Mesendoderm (in vitro differentiated cells): ENCODE measurements around the gene BTRC.

Experiments
- DNase-seq: peaks from one replicate; pipeline ENCODE4 v3.0.0; 2013
- H2AK5ac ChIP-seq: 2 replicates; pipeline ENCODE4 v1.6.1; 2013; ENCODE audit warnings: low read length, inconsistent platforms
- H2BK120ac ChIP-seq: 2 replicates; pipeline ENCODE4 v1.6.1; 2013; ENCODE audit warnings: low read depth, mild to moderate bottlenecking, low read length, moderate library complexity, mixed read lengths
- H2BK15ac ChIP-seq: replicated peaks from 2 replicates; pipeline ENCODE4 v1.6.1; 2013; ENCODE audit warnings: low read depth, mild to moderate bottlenecking, moderate library complexity
- H2BK5ac ChIP-seq: 2 replicates; pipeline ENCODE4 v1.6.1; 2013; ENCODE audit warnings: low read length, inconsistent platforms
- H3K18ac ChIP-seq: 2 replicates; pipeline ENCODE4 v1.6.1; 2013; ENCODE audit warnings: mild to moderate bottlenecking, low read length, mixed read lengths
- H3K23ac ChIP-seq: one replicate; pipeline ENCODE4 v1.6.1; 2013; ENCODE audit warnings: low read length
- H3K27ac ChIP-seq: 2 replicates; pipeline ENCODE4 v1.5.1; 2013; ENCODE audit warnings: low read depth, mild to moderate bottlenecking, inconsistent platforms, low read length, moderate library complexity
- H3K27me3 ChIP-seq: 2 replicates; pipeline ENCODE4 v1.6.1; 2013; ENCODE audit warnings: low read length, control low read depth, mild to moderate bottlenecking, inconsistent platforms; ENCODE audit not compliant: insufficient read depth, poor library complexity
- H3K36me3 ChIP-seq: 2 replicates; pipeline ENCODE4 v1.6.1; 2013; ENCODE audit warnings: low read length, inconsistent platforms; ENCODE audit not compliant: control insufficient read depth, insufficient read depth
- H3K4ac ChIP-seq: one replicate; pipeline ENCODE4 v1.6.1; 2013; ENCODE audit warnings: low read depth, mild to moderate bottlenecking, low read length, moderate library complexity
- H3K4me1 ChIP-seq: 2 replicates; pipeline ENCODE4 v1.6.1; 2013; ENCODE audit warnings: low read depth, low read length, inconsistent platforms; ENCODE audit not compliant: control insufficient read depth
- H3K4me2 ChIP-seq: 2 replicates; pipeline ENCODE4 v1.6.1; 2013; ENCODE audit warnings: low read length
- H3K4me3 ChIP-seq: 2 replicates; pipeline ENCODE4 v1.5.1; 2013; ENCODE audit warnings: mild to moderate bottlenecking, low read length
- H3K56ac ChIP-seq: one replicate; pipeline ENCODE4 v1.6.1; 2013; ENCODE audit warnings: low read length
- H3K79me1 ChIP-seq: 2 replicates; pipeline ENCODE4 v1.6.1; 2013; ENCODE audit warnings: low read length, inconsistent platforms
- H3K79me2 ChIP-seq: 2 replicates; pipeline ENCODE4 v1.6.1; 2013; ENCODE audit warnings: mild to moderate bottlenecking, low read length; ENCODE audit not compliant: control insufficient read depth, insufficient read depth
- H3K9ac ChIP-seq: 2 replicates; pipeline ENCODE4 v1.6.1; 2013; ENCODE audit warnings: low read length, inconsistent platforms
- H4K5ac ChIP-seq: one replicate; pipeline ENCODE4 v1.6.1; 2013; ENCODE audit warnings: low read length
- H4K8ac ChIP-seq: one replicate; pipeline ENCODE4 v1.6.1; 2013; ENCODE audit warnings: low read depth, mild to moderate bottlenecking, control low read depth, low read length, moderate library complexity
- WGBS: extraction: QIAGEN DNeasy Blood & Tissue Kit; methylation state at CpG from one replicate; pipeline ENCODE4 v1.1.7; 2013; ENCODE audit warnings: low lambda C conversion rate, missing lambda C conversion rate; ENCODE audit not compliant: insufficient coverage; ENCODE audit errors: extremely low coverage; 5-methylcytosine and 5-hydroxymethylcytosine counted together

The BTRC gene

DNA sequence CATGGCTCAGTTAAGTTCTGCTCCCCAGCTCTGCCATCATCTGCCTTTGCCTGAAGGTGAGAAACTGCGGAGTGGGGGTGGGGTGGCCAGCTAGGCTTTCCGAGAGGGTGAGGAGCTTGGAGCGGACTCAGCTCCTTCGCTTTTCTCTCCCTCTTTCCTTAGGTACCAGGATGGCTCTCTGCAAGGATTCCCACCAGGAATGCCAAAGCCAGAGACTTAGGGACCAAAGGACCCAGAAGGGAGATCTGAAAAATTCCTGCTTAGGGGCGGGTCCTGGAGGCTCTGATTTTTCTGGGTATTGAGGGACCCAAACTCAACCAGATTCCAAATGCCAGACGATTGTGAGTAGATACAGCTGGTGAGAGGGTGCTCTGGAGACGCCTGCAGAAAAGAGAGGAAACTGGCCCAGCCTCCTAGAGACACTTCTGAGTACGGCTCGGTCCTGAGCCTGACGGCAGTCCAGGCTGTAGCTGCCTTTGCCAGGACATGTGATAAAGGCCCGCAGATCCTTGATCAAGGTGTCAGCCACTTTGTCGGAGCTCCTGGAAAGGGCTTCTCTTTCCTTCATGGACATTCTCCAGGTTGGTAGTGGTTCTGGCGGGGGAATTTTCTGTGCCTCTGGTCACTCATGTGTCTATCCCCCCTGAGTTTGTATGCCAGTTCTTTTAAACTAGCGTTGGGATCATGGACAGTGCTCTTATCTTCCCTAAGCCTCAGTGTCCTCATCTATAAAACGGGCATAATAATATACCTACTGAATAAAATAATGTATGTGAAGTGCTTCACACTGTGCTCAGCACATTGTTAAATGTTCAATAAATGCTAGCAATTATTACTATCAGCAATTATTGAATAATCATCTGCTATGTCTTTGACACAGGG, 42.5 kb upstream of the BTRC start:
- WGBS: no CpG with 5 or more reads among the region's 15 CpGs
- no peak overlapping the region for H2BK5ac ChIP-seq
- H3K23ac ChIP-seq: no peak overlapping the region
- peak overlapping the region; percentile 79 for H3K56ac ChIP-seq
- H3K79me1 ChIP-seq: no peaks in the 10 kb centered on the region
- peak overlapping the region; percentile 36 for H3K9ac ChIP-seq
- peak overlapping the region; percentile 44 for H3K4me2 ChIP-seq
- peaks cover 2% of the 10 kb centered on the region for H3K4me1 ChIP-seq
- H3K27me3 ChIP-seq: no peaks in the 10 kb centered on the region
- H4K8ac ChIP-seq: no peak overlapping the region
- H3K18ac ChIP-seq: no peak overlapping the region
- H3K27ac ChIP-seq: no peak overlapping the region
- H2BK15ac ChIP-seq: no peak overlapping the region
- H3K79me2 ChIP-seq: no peaks in the 10 kb centered on the region
- no peak overlapping the region for H2AK5ac ChIP-seq
- H4K5ac ChIP-seq: no peak overlapping the region
- H2BK120ac ChIP-seq: no peak overlapping the region
- H3K4me3 ChIP-seq: no peak overlapping the region
- no peak overlapping the region for H3K4ac ChIP-seq
- no peaks in the 10 kb centered on the region for H3K36me3 ChIP-seq
- peak; percentile 89 for DNase-seq

DNA sequence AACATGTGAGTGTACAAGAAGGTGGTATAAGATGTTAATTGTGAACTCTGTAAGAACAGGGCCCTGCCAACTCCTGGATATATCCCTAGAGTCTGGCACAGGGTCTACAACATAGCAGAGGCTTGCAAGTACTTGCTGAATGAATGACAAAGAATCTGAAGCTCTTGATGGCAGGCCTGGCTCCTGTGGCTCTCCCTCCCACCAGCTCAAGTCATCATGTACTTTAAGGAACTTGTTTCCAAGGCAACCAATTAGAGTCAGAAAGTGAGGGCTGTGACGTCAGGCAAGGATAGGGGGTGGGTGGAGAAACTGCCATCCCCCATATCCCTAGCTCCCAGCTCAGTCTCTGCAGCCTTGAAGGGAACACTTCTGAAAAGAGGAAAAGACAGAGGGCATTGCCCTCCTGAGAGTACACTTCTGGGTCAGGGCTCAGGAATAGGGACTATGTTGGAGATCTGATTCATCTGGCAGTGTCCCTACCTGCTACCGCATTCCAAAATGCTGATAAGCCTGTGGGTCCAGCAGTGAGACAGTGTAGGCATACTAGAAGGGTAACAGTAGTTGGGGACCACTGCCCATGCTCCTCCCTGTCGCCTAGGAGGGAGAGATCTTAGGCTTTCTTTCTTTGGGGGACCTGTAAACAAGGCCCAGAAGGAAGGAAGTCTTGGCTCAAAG, 34.6 kb upstream of the BTRC start:
- Histone ChIP-seq H3K18ac (no peak overlapping the region), H3K27me3 (no peaks in the 10 kb centered on the region), H3K79me1 (no peaks in the 10 kb centered on the region), H2BK15ac (no peak overlapping the region), H3K4me1 (no peaks in the 10 kb centered on the region), H3K4ac (no peak overlapping the region), H3K56ac (no peak overlapping the region), H4K8ac (no peak overlapping the region), H3K79me2 (no peaks in the 10 kb centered on the region), H3K4me2 (no peak overlapping the region), H3K36me3 (no peaks in the 10 kb centered on the region), H4K5ac (no peak overlapping the region), H2BK120ac (no peak overlapping the region), H3K9ac (no peak overlapping the region), H3K23ac (no peak overlapping the region), H2AK5ac (no peak overlapping the region), H3K4me3 (no peak overlapping the region), H2BK5ac (no peak overlapping the region), H3K27ac (no peak overlapping the region)
- no CpG with 5 or more reads among the region's 3 CpGs for WGBS
- DNase-seq: peak; percentile 78

DNA sequence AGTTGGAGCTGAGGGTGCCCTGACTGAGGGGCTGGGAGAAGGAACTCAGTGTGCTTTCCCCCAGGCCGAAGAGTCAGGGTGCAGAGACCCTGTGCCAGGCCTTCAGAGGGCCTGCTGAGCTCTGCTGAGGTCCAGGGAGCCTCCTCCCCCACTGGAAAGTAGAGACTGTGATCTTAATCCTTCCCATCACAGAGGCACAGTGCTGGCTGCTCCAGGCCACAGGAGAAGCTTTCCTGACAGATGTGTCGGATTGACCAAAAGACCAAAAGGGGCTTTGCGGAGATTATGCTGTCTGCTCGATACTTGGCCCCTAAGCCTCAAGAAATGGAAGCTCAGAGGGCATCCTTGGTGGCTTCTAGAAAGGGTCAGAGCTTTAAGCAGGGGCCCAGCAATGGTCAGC, 32.9 kb upstream of the BTRC start:
- H4K8ac ChIP-seq: no peak overlapping the region
- no peak overlapping the region for H2BK15ac ChIP-seq
- H3K4me2 ChIP-seq: no peak overlapping the region
- H3K23ac ChIP-seq: no peak overlapping the region
- no peak overlapping the region for H2BK120ac ChIP-seq
- no peak overlapping the region for H3K27ac ChIP-seq
- no peak overlapping the region for H2BK5ac ChIP-seq
- no peaks in the 10 kb centered on the region for H3K4me1 ChIP-seq
- H3K79me1 ChIP-seq: no peaks in the 10 kb centered on the region
- H3K9ac ChIP-seq: no peak overlapping the region
- no peak for DNase-seq
- no peak overlapping the region for H2AK5ac ChIP-seq
- H3K56ac ChIP-seq: no peak overlapping the region
- H3K4ac ChIP-seq: no peak overlapping the region
- H3K18ac ChIP-seq: no peak overlapping the region
- no CpG with 5 or more reads among the region's 4 CpGs for WGBS
- H3K27me3 ChIP-seq: no peaks in the 10 kb centered on the region
- no peaks in the 10 kb centered on the region for H3K36me3 ChIP-seq
- no peaks in the 10 kb centered on the region for H3K79me2 ChIP-seq
- H4K5ac ChIP-seq: no peak overlapping the region
- no peak overlapping the region for H3K4me3 ChIP-seq

DNA sequence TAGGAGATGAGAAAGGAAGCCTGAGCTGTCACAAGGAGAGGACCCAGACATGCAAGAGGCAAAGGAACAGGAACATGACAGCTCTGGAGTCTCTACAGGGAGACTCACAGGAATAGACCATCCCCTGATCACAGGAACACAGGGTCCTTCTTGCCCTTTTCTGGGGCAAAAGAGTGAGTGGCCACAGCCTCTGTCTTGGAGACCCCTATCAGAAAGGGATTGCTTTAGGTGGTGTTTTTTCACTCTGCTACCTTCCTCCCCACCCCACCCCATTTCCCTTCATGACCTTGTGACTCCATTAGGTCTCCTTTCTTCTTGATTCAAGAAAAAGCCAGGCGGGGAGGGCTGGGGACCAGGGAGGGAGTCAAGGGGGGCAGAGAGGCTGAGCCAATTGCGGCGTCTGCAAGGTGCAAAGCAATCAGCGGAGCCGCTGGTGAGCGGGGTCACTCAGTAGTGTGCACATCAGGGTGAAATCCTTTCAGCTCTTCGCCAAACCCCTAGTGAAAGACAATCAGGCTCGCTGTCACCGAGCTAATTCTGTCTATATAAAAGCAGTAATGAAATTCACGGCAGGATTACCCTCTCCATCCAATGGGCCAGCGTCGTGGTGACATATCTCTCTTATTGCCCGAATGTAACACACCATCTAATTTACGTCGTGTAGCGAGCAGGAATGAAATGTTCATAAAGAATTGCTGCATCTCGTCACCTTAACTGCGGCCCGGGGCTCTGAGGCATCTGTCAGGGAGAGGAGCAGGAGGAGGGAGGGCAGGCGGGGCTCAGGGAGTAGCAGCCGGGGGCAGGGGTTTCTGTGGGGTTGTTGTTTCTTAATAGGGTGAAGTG, 31.5 kb upstream of the BTRC start:
- DNase-seq: no peak
- Histone ChIP-seq H2BK15ac (no peak overlapping the region), H2BK120ac (no peak overlapping the region), H3K23ac (no peak overlapping the region), H3K4ac (no peak overlapping the region), H3K9ac (no peak overlapping the region), H3K27ac (no peak overlapping the region), H3K56ac (no peak overlapping the region), H3K79me1 (no peaks in the 10 kb centered on the region), H3K4me2 (no peak overlapping the region), H3K4me1 (no peaks in the 10 kb centered on the region), H4K8ac (no peak overlapping the region), H3K36me3 (no peaks in the 10 kb centered on the region), H2AK5ac (no peak overlapping the region), H3K79me2 (no peaks in the 10 kb centered on the region), H3K18ac (no peak overlapping the region), H2BK5ac (no peak overlapping the region), H3K27me3 (no peaks in the 10 kb centered on the region), H3K4me3 (no peak overlapping the region), H4K5ac (no peak overlapping the region)
- WGBS: no CpG with 5 or more reads among the region's 21 CpGs

GRCh38 chr10:101323495-101323894, 30.5 kb upstream of the BTRC start:
- Histone ChIP-seq H3K79me2 (no peaks in the 10 kb centered on the region), H2BK5ac (no peak overlapping the region), H3K79me1 (no peaks in the 10 kb centered on the region), H4K5ac (no peak overlapping the region), H3K4me2 (no peak overlapping the region), H3K27ac (no peak overlapping the region), H3K9ac (no peak overlapping the region), H3K4me1 (no peaks in the 10 kb centered on the region), H3K56ac (no peak overlapping the region), H4K8ac (no peak overlapping the region), H2AK5ac (no peak overlapping the region), H3K36me3 (no peaks in the 10 kb centered on the region), H2BK120ac (no peak overlapping the region), H3K27me3 (no peaks in the 10 kb centered on the region), H3K18ac (no peak overlapping the region), H3K4me3 (no peak overlapping the region), H2BK15ac (no peak overlapping the region), H3K23ac (no peak overlapping the region), H3K4ac (no peak overlapping the region)
- DNase-seq: peak; percentile 25
- WGBS: no CpG with 5 or more reads among the region's 2 CpGs
